Chondrocyte (in vitro differentiated cells): Measurements from ENCODE around the gene AK5. TPM values are rescaled to one million over a fixed set of nuclear protein-coding genes. Genes with fewer than 3 reads are reported as not detected.
"Not testable (repeated sequence)": the region's sequence is repeated elsewhere in the genome, so short reads cannot be mapped to it uniquely, and the experiment has no call there.

Source experiments
- DNase-seq: peaks from one replicate; pipeline ENCODE4 v3.0.0; 2021; ENCODE audit warnings: mixed read lengths, low spot score
- H3K27ac Mint-ChIP-seq: one replicate; pipeline ENCODE4 v1.8.0; 2021; ENCODE audit warnings: mild to moderate bottlenecking, moderate library complexity, mixed read lengths; ENCODE audit not compliant: unreplicated experiment
- H3K27me3 Mint-ChIP-seq: 2 replicates; pipeline ENCODE4 v1.8.0; 2021; ENCODE audit warnings: low read depth, mixed read lengths
- H3K36me3 Mint-ChIP-seq: 2 replicates; pipeline ENCODE4 v1.8.0; 2021; ENCODE audit warnings: low read depth, mixed read lengths
- H3K4me1 Mint-ChIP-seq: 2 replicates; pipeline ENCODE4 v1.8.0; 2021; ENCODE audit warnings: low read depth, mild to moderate bottlenecking, mixed read lengths
- H3K4me3 Mint-ChIP-seq: one replicate; pipeline ENCODE4 v1.8.0; 2021; ENCODE audit warnings: mild to moderate bottlenecking, moderate library complexity, mixed read lengths; ENCODE audit not compliant: unreplicated experiment
- H3K9me3 Mint-ChIP-seq: 2 replicates; pipeline ENCODE4 v1.8.0; 2021; ENCODE audit warnings: low read depth, mixed read lengths
- CTCF ChIP-seq: fragments of 200-600 bp; sonication (generic); IDR thresholded peaks from 2 replicates; pipeline ENCODE4 v1.5.0; 2021; ENCODE audit warnings: antibody characterized with exemption, mild to moderate bottlenecking, moderate library complexity
- total RNA-seq: library from RNA; stranded (reverse); gene quantifications from 3 replicates; pipeline ENCODE4 v1.2.1, GENCODE V29; 2021

Gene AK5
- total RNA-seq, 1 donor from 2014 or later, result 6.2 TPM

- H3K27me3 Mint-ChIP-seq, result no peaks in the 10 kb centered on the region
- DNase-seq, result no peak
- no peak overlapping the region for H3K4me3 Mint-ChIP-seq
- no peaks in the 10 kb centered on the region for H3K36me3 Mint-ChIP-seq
- H3K9me3 Mint-ChIP-seq, result no peaks in the 10 kb centered on the region
- H3K4me1 Mint-ChIP-seq, result peaks cover 13% of the 10 kb centered on the region
- H3K27ac Mint-ChIP-seq, result no peak overlapping the region
- TF ChIP-seq CTCF, result no peak
These were observed 228.1 kb downstream of the AK5 start for GRCh38 chr1:77509898-77510297.

- Mint-ChIP-seq H3K4me1 (peaks cover 21% of the 10 kb centered on the region), H3K27ac (no peak overlapping the region), H3K9me3 (no peaks in the 10 kb centered on the region), H3K36me3 (no peaks in the 10 kb centered on the region), H3K4me3 (no peak overlapping the region), H3K27me3 (no peaks in the 10 kb centered on the region)
- TF ChIP-seq CTCF, result no peak
- no peak for DNase-seq
These were observed 229.6 kb downstream of the AK5 start for GRCh38 chr1:77511440-77511840.

GRCh38 chr1:77512650-77513049 is 230.8 kb downstream of the AK5 start:
- H3K9me3 Mint-ChIP-seq, H3K36me3 Mint-ChIP-seq, DNase-seq, H3K27me3 Mint-ChIP-seq, H3K27ac Mint-ChIP-seq, H3K4me3 Mint-ChIP-seq: not testable (repeated sequence)
- H3K4me1 Mint-ChIP-seq, result peaks cover 21% of the 10 kb centered on the region

- TF ChIP-seq CTCF, result no peak
- Mint-ChIP-seq H3K27me3 (no peaks in the 10 kb centered on the region), H3K4me1 (peaks cover 21% of the 10 kb centered on the region), H3K36me3 (no peaks in the 10 kb centered on the region), H3K27ac (peak overlapping the region; percentile 83), H3K9me3 (no peaks in the 10 kb centered on the region), H3K4me3 (no peak overlapping the region)
- no peak for DNase-seq
These were observed 232.3 kb downstream of the AK5 start for GRCh38 chr1:77513839-77514763.

GRCh38 chr1:77514921-77515776 is 233.3 kb downstream of the AK5 start:
- no peaks in the 10 kb centered on the region for H3K36me3 Mint-ChIP-seq
- H3K4me3 Mint-ChIP-seq, result no peak overlapping the region
- no peaks in the 10 kb centered on the region for H3K27me3 Mint-ChIP-seq
- peak; percentile 48 for TF ChIP-seq CTCF
- no peaks in the 10 kb centered on the region for H3K9me3 Mint-ChIP-seq
- no peak for DNase-seq
- H3K4me1 Mint-ChIP-seq, result peaks cover 21% of the 10 kb centered on the region
- peak overlapping the region; percentile 83 for H3K27ac Mint-ChIP-seq
